ENCODE measurements around the gene PSMD11.
"Not testable (repeated sequence)": the region's sequence is repeated elsewhere in the genome, so short reads cannot be mapped to it uniquely, and the experiment has no call there.

Gene PSMD11

DNA sequence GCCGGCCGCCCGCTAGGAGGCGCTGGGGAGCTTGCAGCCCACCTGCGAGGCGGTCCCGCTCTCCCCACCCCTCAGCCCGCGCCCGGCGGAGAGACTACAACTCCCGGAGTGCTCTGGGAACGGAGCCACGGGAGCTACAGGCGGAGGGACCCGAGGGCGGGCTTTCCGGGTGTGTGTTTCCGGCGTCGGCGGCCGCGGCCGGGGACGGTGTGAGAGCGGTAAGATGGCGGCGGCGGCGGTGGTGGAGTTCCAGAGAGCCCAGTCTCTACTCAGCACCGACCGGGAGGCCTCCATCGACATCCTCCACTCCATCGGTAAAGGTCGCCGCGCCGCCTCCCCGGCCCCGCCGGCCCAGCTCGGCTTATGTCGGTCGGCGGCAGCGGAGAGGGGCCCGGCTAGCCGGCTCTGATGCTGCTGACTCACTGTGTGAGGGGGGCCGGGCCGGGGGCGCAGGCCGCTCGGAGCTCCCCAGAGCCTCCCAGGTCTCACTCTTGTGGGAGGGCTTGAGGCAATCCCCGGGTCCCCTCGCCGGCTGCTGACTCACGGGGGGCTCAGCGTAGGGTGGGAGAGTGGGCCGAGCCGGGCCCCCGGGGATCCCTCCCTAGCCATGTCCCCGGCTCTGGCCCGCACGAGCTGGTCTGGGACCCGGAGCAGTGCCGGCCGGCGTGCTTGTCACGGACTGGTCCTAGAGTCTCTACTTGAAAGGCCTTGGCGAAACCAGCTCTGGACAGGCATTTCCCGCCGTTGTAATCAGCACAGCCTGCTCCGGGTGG is at the start of gene PSMD11:
Gene PSMD11, plus strand, starts transcription at position 210 of the 773 bp plus-strand sequence. Its CDS starts 14 bp downstream, at position 224.
- peak; percentile 99 for DNase-seq

- DNase-seq: no peak
These were observed 48.0 kb upstream of the PSMD11 start for GRCh38 chr17:32396343-32396742.

DNA sequence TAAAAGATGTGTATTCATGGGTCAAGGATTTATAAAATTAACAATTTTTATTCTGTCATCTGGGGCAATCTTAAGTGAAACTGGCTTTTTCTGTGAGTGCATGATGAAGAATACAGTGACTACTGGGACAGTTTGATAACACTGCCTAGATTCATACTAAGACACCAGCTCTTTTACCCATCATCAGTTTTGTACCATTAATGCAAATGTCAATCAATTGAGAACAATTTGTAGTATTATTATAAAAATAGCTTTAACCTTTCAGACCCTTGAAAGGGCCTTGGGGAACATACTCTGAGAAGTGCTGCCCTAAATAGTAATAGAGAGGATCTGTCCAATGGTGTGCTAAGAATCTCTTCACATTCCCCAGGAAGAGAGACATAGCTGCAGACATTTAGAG is 45.4 kb upstream of the PSMD11 start:
- DNase-seq: no peak

DNA sequence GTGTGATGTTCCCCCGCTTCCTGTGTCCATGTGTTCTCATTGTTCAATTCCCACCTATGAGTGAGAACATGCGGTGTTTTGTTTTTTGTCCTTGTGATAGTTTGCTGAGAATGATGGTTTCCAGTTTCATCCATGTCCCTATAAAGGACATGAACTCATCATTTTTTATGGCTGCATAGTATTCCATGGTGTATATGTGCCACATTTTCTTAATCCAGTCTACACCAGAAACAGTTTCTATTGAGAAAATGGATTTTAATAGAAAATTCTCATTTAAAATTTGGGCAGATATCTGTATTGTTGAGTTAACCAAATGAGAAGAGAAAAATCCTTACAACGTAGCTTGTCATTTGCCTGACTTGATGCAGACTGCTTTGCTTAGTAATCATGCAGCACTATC is 34.2 kb upstream of the PSMD11 start:
- DNase-seq: not testable (repeated sequence)

DNA sequence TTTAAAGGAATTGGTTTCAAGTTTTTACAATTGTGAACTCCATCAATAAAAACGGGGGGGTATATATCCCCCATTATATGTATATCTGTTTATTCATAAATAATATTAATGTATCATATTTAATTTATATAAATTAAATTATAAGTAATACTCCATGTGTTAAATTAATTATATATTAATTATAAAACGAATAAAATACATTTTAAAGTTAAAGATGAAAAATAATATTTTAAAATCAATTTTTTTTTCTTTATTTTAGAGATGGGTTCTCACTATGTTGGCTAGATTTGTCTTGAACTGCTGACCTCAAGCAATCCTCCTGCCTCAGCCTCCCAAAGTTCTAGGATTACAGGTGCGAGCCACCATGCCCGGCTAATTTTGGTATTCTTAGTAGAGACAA is 17.4 kb upstream of the PSMD11 start:
- DNase-seq: no peak

GRCh38 chr17:32429598-32429997 is 14.7 kb upstream of the PSMD11 start:
- DNase-seq: no peak

DNA sequence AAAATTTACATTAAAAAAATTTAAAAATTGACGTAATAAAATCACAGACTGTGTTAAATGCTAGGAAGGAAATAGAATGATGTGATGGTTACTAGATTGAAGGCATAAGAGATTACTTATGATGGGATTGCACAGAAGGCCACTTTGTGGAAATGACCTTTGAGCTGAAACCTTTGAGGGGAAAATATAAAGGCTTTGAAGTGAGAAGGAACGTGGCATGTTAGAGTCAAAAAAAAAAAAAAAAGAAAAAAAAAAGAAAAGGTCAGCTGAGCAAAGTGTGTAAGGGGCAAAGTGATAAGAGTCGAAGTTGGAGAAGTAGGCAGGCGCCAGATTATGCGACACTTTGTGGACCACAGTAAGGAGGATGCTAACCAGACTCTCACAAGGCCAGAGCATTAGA is 3.6 kb upstream of the PSMD11 start:
- no peak for DNase-seq

DNA sequence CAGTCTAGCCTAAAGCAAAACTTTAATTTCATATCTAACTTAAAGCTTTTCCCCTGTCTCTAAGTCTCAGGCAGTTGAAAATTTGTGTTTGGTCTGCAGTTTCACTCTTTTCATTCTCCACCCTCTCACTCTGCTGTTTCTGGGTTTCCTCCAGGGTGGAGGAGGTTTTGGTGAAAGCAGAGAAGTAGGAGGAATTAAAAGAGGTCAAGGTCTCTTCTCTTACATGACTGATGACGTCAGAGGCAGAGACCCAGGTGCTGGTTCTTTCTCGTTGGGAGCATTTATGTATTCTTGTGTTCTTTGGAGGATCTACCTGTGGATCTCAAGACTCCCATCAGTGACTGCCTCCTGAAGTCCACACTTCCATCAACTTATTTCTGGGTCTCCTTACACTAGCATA is 2.4 kb upstream of the PSMD11 start:
- no peak for DNase-seq

DNA sequence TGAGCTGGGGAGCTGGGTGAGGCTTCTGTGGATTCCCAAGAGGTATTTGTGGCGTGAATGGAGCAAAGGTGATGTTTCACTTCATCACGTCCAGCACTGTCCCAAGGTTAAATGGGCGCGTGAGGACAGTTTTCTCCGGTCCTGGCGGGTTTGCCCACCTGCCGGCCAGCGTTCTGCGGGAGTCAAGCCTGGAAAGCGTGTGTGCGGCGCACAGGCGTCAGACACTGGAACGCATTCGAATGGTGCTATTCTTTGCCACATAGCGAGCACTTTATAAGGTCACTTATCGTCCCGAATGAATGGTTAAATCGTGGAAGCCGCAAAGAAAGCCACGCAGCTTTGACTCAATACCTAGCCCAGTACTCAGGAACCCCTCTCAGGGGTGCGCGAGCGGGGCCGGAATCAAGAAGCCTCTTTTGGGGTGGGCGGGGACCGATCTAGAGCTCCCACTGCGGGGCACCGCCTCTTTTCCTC is 446 bp upstream of the PSMD11 start:
- DNase-seq: no peak

DNA sequence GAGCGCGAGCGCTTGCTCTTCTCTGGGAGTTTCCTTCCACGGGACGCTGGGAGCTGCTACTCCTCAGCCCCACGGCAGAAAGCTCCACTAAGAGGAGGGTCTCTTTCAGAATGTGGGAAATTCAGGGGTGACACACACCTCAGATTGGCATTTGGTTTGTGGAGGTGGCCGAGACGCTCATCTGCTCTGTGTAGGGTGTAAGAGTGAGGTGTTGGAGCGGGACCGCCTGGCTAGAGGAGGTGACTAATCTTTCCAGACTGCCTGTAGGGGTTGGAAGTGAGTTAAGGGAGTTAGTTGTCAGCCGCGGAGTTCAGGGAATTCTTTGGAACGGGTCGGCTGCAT is 735 bp downstream of the PSMD11 start:
- DNase-seq: peak; percentile 21

GRCh38 chr17:32445497-32445896 is 1.2 kb downstream of the PSMD11 start:
- no peak for DNase-seq

- no peak for DNase-seq
These were observed 1.7 kb downstream of the PSMD11 start for GRCh38 chr17:32445971-32446370.

DNA sequence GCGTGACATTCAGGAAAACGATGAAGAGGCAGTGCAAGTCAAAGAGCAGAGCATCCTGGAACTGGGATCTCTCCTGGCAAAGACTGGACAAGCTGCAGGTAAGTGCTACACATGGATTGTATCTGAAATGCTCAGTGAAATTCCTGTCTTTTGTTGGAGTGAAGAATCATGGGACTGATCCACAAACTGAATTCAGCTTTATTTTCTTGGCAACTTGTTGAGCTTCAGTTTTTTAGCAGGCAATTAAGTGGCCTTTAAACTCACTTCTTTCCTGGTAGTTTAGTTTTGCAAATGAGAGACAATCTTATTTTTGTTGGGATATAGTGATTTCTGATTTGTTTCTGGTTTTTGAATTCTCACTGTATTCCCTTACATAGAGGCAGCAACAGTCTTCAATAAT is 2.6 kb downstream of the PSMD11 start:
- no peak for DNase-seq

DNA sequence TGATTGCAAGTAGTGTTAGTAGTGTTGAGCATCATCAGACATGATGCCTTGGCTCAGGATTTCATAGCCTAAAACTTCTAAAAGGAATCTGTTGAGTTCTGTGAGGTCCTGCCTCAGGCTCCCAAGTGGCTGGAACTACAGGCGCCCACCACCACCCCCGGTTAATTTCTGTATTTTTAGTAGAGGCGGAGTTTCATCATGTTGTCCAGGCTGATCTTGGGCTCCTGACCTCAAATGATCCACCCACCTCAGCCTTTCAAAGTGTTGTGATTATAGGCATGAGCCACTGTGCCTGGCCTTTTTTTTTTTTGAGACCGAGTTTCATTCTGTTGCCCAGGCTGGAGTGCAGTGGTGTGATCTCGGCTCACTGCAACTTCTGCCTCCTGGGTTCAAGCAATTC is 5.7 kb downstream of the PSMD11 start:
- no peak for DNase-seq

- not testable (repeated sequence) for DNase-seq
These were observed 6.1 kb downstream of the PSMD11 start for GRCh38 chr17:32450379-32450778.

DNA sequence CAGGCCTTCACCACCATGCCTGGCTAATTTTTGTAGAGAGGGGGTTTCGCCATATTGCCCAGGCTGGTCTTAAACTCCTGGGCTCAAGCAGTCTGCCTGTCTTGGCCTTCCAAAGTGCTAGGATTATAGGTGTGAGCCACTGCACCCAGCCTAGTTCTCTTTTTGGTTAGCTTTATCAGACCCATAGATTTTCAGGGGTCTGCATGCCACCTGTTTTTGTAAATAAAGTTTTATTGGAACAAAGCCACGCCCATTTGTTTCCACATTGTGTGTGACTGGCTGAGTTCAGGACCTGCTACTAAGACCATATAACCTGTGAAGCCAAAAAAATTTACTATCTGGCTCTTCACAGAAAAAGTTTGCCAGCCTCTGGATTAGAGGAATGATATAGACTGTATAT is 7.6 kb downstream of the PSMD11 start:
- no peak for DNase-seq

- no peak for DNase-seq
These were observed 8.0 kb downstream of the PSMD11 start for GRCh38 chr17:32452281-32452680.

GRCh38 chr17:32453370-32453769 is 9.1 kb downstream of the PSMD11 start:
- DNase-seq: no peak

GRCh38 chr17:32458371-32458770 is 14.1 kb downstream of the PSMD11 start:
- DNase-seq: no peak

DNA sequence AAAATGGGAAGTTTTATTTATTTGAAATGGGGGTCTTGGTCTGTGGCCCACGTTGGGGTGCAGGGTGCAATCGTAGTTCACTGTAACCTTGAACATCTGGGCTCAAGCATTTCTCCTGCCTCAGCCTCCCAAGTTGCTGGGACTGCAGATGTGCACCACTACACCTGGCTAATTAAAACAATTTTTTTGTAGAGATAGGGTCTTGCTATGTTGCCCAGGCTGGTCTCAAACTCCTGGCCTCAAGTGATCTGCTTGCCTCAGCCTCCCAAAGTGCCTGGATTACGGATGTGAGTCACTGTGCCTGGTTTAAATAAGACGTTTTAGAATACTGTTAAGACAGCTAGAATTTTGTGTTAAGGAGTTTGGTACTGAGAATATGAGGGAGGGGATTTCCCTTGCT is 15.7 kb downstream of the PSMD11 start:
- DNase-seq: no peak

DNA sequence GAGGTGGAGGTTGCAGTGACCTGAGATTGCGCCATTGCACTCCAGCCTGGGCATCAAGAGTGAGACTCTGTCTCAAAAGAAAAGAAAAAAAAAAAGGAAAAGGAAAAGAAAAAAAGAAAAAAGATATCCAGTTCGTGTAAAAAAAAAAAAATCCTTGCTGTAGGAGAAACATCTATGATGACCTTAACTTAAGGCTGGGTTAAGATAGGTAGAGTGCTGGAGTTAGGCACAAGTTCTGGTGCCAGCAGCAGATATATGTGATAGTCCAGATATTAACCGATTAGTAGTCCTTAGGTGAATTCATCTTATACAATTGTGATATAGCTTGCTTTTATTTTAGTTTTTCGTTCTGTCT is 17.2 kb downstream of the PSMD11 start:
- no peak for DNase-seq

DNA sequence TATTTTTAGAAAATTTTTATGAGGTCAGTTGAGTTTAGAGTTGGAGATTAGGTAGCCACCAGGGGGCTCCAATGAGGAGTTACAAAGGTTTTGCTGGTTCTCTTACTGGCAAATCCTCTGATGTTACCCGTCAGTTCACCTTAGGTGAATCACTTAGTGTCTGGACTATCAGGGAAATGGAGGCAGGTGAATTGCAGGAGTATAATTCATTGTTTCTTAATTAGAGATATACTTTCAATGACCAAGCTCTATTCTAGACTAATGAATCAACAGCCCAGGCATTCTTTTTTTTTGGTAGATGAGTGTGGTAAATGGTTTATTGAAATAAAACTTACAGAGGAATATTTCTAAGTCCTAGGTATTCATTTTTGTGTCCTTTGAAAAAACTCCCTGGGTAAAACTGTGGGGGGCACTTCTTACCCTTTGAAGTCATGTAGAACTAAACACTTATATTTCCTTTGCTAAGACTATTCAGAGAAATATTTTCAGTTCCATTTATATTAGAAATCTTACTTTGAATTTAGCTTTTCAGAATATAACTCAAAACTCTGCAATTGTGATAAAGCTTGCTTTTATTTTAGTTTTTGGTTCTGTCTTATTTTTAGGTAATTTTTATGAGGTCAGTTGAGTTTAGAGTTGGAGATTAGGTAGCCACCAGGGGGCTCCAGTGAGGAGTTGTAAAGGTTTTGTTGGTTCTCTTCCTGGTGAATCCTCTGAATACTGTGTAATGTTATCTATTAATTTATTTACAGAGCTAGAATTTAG is 17.7 kb downstream of the PSMD11 start:
- DNase-seq: peak; percentile 77

- DNase-seq: no peak
These were observed 19.0 kb downstream of the PSMD11 start for GRCh38 chr17:32463304-32463703.

DNA sequence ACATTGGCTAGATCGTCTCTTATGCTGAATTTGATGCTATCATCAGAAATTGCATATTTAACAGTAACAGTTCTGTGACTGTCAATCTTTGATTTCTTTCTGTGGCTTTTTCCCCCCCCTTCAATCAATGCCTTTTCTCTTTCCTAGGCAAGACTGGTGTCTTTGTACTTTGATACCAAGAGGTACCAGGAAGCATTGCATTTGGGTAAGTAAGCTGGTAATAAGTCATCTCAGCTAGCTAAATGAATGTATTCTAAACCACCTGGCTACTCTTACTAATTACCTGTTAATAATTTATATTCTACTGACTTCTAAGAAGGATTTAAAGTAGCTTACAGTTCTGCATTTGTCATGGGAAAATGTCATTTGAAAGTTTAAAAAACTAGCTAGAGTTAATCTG is 20.1 kb downstream of the PSMD11 start:
- no peak for DNase-seq

- no peak for DNase-seq
These were observed 23.6 kb downstream of the PSMD11 start for GRCh38 chr17:32467949-32468348.
